Stimulated activated CD8-positive, alpha-beta memory T cell treated with anti-CD3 and anti-CD28 coated beads, Interleukin-4, amount 100 ng/mL, for 1 hour (primary cell): Measurements from ENCODE around the gene STIM1.
A peak's percentile ranks its signal among the peaks of the same experiment; 100 is the strongest.
"Not testable (repeated sequence)": the region's sequence is repeated elsewhere in the genome, so short reads cannot be mapped to it uniquely, and the experiment has no call there.

Experiments
- DNase-seq, 2 donors: peaks; one replicate each; pipeline ENCODE4 v3.0.0-alpha.2; 2020; ENCODE audit warnings: low read depth in 2 of 2, low spot score in 1 of 2

The STIM1 gene

DNA sequence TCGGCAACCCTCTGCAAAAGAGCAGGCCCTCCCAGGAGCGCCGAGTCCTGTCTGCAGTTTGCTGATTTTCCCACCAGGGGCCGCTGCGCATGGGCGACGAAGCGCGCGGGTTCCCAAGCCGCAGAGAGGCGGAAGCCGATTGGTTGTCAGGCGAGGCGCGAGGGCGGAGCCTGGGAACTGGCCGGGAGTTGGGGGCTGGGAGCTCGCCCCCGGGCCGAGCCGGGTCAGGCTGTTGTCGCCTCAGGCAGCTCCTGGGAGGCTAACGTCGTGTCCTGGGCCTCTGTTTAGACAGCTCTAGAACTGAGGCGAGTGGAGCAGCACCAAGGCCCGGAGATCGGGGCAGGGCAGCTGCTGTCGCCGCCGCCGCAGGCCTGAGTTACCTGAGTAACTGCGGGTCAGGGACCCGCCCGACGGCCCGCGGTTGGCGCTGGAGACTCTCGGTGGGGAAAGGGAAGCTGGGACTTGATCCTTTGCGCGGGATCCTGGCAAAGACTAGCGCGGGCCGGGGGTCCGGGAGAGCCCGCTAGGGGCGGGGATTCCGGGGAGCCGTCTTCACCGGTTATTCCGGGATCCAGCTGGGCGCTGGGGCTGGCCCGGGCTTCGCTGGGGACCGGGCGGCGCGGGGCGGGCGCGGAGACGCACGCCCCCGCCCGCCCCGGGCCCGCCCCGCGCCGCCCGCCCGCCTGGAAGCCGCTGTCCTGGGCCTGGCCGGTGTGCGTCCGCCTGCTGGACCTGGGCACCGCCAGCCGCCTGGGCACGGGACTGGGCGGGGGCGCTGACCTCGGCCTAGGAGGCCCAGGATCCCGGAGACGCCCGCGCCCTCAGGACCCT, at the start of gene STIM1:
STIM1 (plus strand) TSS at position 688 of the 831 bp plus-strand sequence. CDS start 607 bp downstream, outside the sequence.
- peak; percentile 94 to 96 for DNase-seq

DNA sequence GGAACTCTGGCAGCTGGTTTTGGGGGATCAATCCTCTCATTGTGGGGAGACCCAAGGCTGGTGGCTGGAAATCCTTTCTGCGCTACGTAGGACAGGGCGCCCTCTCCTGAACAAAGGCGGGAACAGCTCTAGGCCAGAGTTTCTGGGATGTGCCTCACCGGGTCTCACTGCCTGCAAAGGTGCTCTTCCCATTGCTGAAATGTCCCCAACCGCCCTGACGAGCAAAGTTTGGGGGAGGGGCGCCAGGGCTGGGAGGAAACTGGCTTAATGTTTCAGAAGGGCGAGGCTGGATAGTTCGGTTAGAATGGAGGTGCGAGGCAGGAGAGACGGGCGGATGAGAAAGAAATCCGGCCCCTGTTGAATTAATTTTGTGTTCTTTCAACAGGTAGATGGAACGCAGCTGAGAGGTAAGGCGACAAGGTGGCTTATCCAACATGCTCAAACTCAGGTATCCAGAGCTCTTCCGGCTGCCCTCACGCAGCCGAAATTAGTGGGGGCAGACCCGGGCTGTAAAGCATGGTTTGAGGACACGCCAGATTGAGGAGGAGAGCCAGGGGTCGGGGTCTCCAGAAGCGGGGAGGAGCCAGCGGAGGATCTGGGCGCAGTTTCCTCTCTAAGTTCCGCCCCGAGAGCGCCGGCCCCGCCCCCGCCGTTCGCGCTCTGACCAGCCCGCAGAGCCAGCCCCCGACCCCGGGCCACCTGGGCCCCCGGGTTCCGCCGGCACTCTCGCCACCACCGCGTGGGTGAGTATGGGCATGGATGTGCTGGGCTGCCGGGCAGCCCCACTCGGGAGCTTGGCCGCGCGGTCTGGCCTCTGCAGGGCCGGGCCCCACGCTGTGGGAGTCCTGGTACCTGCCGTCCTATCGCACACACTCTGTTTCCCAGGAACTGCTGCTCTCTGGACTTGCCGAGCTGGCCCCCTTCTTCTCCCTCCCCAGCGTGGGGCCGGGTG, 47.3 kb upstream of the STIM1 start, which contains the start of gene PGAP2:
PGAP2 (plus strand) TSS at position 652 of the 952 bp plus-strand sequence. CDS start 2,700 bp downstream, outside the sequence.
- DNase-seq, result peak in 1 of 2 donors; percentile 21

DNA sequence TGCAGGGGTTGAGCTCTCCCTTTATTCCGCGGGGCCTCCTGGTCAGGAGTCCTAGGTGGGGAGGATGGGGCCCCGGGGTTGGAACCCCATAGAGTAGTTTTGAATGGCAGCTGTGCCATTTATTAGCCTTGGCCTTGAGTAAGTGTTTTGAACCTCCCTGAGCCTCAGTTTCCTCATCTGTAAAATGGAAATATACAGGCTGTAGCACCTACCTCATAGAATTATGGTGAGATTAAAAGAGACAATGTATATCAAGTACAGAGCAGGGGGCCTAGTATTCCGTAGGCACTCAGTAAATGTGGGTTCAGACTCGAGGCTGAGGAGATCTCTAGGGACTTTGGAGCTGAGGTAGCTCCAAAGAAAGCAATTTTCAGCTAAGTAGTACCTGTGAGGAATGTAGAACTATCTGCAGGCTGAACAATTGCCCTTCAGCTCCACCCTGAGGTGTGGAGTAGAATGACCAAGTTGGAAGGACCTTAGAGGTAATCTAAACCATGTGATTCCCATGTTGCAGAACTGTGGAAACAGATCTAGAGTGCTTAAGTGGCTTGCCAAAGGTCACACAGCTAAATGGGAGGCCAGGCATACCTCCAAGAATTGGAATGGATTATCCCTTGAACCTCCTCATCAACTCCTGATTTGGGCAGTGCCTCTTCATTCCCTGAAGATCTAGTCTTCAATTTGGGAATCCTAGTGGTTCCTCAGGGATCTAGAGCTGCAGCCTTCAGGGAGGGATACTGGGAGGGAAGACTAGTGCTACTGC, 46.4 kb upstream of the STIM1 start:
- no peak for DNase-seq

DNA sequence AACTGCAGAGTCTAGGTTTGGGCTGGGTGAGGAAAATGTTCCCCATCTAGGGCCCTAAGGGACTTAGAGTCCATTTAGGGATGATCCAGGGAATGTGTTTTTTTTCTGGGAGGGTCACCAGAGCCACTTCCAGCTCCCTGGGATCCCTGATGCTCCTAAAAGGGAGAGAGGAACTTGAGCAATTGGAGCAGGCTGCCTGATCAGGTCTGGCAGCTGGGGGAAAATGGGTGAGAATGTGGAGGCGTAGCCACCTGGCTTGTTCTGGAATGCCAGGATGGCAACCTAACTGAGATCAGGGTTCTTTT, 45.9 kb upstream of the STIM1 start:
- no peak for DNase-seq

DNA sequence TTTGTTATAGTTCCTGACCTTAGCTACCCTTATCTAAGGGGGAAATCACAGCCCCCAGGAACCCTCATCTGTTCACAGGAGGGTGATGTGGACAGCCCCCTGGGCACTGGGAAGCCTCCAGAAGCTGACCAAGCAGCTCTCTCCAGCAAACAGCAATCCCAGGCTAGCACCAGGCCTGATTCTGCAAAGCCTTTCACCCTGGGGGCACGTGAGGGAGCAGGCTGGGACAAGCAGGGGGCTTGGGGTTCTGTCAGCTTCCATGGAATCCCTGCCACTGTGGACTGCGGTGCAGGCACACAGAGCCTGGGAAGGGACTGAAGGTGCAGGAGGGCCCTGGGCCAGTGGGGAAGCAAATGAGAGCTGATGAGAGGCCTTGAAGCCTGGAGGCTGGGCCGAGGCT, 45.0 kb upstream of the STIM1 start:
- no peak for DNase-seq

DNA sequence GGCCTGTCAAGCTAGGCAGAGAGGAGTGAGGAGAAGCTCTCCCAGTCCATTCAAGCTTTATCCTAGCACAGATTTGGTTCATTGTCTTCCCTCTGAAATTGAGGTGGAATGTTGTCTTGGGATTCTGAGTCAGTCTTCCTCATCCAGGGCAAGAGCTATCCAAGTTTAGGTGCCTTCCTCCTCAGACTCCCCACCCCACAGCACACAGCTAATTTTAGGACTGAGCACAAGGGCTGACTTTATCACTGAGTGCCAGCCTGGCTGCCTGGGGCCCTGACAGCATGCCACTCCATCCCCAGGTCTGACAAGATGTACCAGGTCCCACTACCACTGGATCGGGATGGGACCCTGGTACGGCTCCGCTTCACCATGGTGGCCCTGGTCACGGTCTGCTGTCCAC, 44.5 kb upstream of the STIM1 start:
- DNase-seq, result no peak

DNA sequence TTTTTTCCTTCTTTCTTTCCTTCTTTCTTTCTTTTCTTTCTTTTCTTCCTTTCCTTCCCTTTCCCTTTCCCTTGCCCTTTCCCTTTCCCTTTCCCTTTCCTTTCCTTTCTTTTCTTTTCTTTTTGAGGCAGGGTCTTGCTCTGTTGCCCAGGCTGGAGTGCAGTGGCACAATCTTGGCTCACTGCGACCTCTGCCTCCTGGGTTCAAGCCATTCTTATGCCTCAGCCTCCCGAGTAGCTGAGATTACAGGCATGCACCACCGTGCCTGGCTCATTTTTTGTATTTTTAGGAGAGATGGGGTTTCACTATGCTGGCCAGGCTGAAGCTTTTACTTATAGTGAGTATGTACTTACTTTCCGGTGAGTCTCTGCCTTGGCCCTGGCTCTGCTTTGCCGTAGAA, 40.6 kb upstream of the STIM1 start:
- DNase-seq, result not testable (repeated sequence)

DNA sequence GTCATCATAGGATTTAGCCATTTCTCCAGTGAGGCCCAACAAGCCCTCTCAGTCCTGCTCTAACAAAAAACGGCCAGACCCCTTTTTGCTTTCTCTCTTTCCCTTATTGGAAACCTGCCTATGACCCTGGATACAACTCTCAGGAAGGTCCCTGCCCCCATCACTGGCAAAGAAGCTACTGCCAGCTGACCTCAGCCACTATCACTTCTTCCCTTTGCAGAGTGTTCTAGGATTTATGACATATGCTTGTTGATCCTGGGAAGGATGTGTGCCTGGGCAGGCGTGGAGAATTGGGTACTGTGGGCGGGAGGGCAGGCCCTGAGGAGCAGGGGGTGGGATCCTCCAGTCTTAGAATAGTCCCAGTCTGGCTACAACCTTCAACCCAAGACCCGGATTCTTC, 39.6 kb upstream of the STIM1 start:
- DNase-seq, result no peak

DNA sequence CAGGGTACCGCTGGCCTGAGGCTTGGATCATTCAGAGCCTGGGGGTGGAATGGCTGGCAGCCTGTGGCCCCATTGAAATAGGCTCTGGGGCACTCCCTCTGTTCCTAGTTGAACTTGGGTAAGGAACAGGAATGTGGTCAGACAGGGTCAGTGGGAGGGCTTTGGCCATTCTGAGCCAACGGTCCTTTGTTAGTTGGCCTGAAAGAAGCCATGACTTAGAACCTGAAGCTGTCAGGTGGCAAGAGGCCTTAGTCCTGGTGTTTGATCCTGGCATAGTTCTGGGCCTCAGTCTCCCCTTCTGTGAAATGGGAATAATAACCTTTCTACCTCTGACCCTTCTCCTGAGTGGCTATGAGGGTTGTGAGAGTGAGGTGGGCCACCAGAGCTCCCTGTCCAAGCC, 38.8 kb upstream of the STIM1 start:
- no peak for DNase-seq

DNA sequence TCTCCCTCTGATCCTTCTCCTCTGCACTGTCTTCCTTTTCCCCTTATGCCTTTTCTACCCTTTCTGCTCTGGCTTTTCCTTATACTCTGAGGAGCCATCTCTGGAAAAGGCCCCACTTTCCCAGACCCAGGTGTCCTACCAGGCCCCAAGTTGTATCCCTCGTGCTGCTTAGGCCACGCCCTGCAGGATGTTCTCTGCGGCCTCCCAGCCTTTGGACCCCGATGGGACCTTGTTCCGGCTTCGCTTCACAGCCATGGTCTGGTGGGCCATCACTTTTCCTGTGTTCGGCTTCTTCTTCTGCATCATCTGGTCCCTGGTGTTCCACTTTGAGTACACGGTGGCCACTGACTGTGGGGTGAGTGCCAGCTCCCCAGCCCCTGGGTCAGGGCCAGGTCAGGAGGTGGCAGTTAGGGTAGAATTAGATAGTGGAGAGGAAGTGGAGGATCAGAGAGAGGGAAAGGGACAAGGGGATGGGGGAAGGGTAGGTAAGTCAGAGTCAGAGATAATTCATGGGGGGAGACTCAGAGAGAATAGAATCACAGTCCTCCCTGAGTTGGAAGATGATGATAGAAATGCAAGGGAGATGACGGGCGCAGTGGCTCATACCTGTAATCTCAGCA, 38.2 kb upstream of the STIM1 start:
- DNase-seq, result no peak

DNA sequence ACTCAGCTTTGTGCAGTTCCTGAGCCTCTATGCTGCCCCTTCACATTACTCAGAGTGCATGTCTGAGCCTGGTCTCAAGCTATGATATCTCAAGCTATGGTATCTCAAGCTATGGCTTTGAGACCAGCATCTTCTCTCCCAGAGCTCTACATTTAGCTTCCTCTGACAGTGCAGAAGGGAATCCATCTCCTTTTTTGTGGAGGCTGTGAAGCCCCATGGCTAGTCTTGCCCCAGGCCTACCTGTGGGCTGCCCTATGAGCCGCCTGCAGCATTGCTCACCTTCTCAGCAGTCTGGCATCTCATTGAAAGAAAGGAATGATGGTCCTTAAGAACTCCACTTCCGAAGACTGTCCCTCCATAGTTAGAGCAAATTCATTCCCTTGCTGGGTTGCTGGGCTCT, 34.5 kb upstream of the STIM1 start:
- no peak for DNase-seq

DNA sequence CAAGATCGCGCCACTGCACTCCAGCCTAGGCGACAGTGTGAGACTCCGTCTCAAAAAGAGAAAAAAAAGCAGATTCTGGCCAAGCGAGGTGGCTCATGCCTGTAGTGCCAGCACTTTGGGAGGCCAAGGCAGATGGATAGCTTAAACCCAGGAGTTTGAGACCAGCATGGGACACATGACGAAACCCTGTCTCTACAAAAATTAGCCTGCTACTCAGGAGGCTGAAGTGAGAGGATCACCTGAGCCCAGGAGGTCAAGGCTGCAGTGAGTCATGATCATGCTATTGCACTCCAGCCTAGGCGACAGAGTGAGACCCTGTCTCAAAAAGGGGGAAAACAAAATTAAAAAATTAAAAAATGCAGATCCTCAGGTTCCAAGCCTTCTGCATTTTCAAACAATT, 33.2 kb upstream of the STIM1 start:
- no peak for DNase-seq

DNA sequence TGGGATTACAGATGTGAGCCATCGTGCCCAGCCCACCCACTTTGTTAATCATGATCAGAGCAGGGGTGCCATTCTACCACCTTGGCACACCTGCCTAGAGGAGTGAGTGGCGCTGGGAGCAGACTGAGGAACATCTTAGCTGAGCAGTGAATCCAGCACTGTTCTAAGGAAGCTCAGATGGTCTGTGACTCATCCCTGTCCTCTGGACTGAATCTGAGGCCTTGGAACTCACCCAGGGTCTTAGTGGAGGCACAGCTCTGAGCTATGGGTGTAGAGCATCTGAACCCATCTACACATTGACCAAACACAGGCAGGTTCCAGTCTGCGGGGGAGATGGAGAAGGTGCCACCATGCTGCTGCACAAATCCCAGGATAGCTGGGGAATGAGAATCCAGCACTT, 32.2 kb upstream of the STIM1 start:
- no peak for DNase-seq

DNA sequence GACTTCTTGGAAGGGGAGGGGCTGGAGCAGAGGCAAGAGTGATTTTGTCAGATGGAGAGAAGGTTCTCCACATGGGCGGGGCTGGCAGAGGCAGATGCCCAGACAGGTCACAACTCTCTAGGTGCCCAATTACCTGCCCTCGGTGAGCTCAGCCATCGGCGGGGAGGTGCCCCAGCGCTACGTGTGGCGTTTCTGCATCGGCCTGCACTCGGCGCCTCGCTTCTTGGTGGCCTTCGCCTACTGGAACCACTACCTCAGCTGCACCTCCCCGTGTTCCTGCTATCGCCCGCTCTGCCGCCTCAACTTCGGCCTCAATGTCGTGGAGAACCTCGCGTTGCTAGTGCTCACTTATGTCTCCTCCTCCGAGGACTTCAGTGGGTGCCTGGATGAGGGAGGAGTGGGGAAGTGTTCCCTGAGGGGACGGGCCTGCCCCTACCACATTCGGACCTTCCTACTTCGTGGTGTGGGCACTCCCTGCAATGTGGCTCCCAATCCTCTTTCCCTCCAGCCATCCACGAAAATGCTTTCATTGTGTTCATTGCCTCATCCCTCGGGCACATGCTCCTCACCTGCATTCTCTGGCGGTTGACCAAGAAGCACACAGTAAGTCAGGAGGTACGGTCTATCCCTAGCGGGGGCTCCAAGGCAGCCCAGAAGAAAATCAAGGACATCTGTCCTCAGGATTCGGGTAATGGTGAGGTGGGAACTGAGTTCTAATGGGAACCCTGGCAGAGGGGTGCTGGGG, 31.5 kb upstream of the STIM1 start:
- DNase-seq, result no peak

DNA sequence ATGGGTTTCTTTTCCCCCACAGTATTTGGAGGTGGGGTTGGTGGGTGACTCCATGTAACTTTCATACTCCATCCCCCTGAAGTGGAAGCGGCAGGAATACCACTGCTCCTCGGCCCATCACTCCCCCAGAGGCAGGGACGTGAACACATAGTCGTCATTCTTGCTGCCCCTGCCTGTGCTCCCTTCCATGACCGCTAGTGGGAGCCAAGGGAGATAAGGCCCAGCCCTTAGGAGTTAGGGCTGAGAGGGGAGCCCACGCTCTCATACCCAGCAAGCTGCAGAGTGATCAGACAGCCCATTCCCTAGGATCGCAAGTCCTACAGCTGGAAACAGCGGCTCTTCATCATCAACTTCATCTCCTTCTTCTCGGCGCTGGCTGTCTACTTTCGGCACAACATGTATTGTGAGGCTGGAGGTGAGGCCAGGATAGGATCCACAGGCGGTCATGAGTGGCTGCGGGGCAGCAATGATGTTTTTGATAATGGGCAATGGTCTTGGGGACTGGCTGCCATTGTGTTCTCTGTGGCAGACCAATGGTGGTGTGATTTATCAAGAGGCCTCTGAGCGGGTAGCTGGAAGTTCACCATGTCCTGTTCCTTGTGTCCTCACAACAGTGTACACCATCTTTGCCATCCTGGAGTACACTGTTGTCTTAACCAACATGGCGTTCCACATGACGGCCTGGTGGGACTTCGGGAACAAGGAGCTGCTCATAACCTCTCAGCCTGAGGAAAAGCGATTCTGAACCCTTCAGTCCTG, 30.6 kb upstream of the STIM1 start:
- peak; percentile 52 to 67 for DNase-seq

DNA sequence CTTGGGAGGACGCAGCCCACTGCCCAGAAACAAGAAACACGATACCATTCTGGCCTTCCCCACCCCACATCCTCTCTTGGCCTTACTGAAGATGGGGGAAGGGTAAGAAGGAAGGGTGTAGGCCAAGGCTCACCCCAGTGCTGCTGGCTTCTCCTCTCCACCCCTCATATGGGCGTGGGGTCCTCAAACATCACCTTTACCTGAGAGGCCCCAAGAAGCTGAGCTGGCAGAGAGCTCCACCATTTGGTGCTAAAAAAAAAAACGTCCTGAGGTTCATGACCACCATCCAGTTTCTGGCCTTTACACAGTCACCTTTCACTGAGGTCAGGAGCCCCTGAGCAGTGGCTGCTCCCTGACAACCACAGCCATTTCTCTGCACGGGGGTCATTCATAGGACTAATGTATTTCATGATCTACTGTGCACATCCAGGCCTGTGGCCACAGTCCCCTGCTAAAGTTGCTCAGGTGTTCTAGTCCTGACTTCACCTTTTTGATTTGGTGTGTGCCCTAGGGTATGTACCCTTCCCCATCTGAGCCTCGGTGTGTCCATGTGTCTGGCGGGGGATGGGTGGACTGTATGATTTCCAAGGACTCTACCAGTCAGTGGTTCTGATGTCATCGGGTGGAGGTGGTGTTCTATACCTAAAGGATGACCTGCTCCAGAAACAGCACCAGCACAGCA, 29.9 kb upstream of the STIM1 start:
- no peak for DNase-seq

DNA sequence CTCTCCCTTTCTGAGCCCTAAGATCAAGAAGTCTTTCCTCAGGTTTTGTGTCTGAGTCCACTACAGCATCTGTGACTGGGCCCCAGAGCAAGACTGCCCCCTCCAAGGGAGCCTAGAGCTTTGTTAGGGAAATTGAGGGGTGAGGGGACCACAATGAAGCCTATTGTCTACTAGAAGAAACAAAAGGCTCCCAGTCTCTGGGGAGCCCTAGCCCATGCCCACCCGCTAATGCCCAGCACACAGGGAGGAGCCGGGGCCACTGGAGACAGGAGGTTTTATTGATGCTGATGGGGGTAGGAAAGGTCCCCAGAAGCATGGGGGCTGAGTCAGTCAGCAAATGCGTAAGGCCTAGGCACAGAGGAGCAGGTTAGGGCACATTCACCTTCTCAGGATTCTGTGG, 28.7 kb upstream of the STIM1 start:
- DNase-seq, result no peak

DNA sequence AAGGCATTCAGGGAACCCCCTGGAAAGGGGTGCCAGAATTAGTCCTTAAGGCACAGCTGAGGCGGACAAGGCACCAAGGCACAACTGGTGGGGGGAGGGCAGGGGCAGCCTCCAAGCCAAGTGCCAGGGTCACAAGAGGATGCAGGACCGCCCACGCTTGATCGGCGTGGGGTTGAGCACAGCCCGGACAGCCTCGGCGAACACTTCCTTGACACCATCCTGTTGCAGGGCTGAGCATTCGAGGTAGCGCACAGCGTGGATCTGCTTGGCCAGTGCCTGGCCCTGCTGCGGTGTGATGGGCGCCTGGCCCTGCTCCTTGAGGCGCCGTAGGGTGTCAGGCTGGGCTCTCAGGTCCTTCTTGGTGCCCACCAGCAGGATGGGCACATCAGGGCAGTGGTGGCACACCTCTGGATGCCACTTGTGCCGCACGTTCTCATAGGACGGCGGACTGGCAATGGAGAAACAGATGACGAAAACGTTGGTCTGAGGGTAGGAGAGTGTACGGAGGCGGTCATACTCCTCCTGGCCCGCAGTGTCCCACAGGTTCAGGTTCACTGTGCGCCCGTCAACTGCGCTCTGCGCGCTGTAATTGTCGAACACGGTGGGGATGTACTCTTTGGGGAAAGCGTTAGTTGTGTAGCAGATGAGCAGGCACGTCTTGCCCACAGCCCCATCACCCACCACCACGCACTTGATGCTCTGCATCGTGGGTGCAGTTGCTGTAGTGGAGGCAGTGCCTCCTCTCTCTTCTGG, 27.9 kb upstream of the STIM1 start:
- DNase-seq, result no peak
